Measurements from ENCODE around the gene TIE1.

The TIE1 gene

DNA sequence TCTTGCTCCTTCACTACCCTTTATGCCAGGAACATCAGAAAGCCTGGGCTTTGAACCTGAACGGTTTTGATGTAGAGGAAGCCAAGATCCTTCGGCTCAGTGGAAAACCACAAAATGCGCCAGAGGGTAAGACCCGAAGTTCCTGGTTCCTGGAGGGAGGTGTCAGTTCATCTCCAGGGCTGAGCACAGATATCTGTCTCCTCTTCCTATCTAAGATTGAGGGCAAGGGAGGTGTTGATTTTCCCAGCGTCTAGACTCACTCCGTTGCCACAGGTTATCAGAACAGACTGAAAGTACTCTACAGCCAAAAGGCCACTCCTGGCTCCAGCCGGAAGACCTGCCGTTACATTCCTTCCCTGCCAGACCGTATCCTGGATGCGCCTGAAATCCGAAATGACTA, 58.9 kb downstream of the TIE1 start:
- WGBS (ENCODE audit: extremely low coverage, insufficient coverage, low lambda C conversion rate), result no CpG with 5 or more reads among the region's 11 CpGs
- Histone ChIP-seq H3K4me1 (ENCODE audit: control insufficient read depth, low read depth, low read length) (peaks cover 13% of the 10 kb centered on the region), H3K36me3 (ENCODE audit: control insufficient read depth, insufficient read depth, low read length) (peaks cover 25% of the 10 kb centered on the region), H3K18ac (ENCODE audit: low read length) (no peak overlapping the region), H4K5ac (ENCODE audit: low read length) (no peak overlapping the region), H3K23ac (ENCODE audit: low read length) (no peak overlapping the region), H3K79me1 (ENCODE audit: low read length) (peaks cover 20% of the 10 kb centered on the region), H2BK5ac (ENCODE audit: low read length) (no peak overlapping the region), H3K79me2 (ENCODE audit: control insufficient read depth, insufficient read depth, low read length) (peaks cover 26% of the 10 kb centered on the region), H4K8ac (ENCODE audit: low read depth, low read length) (no peak overlapping the region), H2AK5ac (ENCODE audit: low read length) (no peak overlapping the region), H2BK15ac (replicated peaks; ENCODE audit: low read depth) (no peak overlapping the region), H3K27me3 (ENCODE audit: insufficient read depth, low read length, poor library complexity) (no peaks in the 10 kb centered on the region), H3K4me3 (ENCODE audit: low read length) (peak overlapping the region; percentile 92), H3K4ac (ENCODE audit: low read depth, low read length) (no peak overlapping the region), H3K27ac (ENCODE audit: low read depth, low read length) (no peak overlapping the region), H3K56ac (ENCODE audit: low read length) (peak overlapping the region; percentile 96), H3K4me2 (ENCODE audit: low read length) (peak overlapping the region; percentile 26), H2BK120ac (ENCODE audit: low read depth, low read length) (no peak overlapping the region), H3K9ac (ENCODE audit: low read length) (peak overlapping the region; percentile 95)
- peak; percentile 35 for DNase-seq

DNA sequence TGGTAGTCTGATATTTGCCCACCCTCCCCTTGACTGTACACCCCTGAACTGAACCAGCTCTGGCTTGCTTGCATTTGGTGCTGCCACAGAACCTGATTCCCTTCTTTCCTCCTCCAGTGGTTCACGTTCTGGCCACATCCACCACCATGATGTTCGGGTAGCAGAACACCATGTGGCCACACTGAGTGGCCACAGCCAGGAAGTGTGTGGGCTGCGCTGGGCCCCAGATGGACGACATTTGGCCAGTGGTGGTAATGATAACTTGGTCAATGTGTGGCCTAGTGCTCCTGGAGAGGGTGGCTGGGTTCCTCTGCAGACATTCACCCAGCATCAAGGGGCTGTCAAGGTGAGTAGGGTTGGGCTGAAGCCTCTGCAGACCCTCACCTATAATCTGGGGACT, 59.8 kb downstream of the TIE1 start:
- Histone ChIP-seq H4K8ac (ENCODE audit: low read depth, low read length) (no peak overlapping the region), H3K18ac (ENCODE audit: low read length) (no peak overlapping the region), H3K36me3 (ENCODE audit: control insufficient read depth, insufficient read depth, low read length) (peaks cover 26% of the 10 kb centered on the region), H3K27ac (ENCODE audit: low read depth, low read length) (no peak overlapping the region), H3K4ac (ENCODE audit: low read depth, low read length) (no peak overlapping the region), H3K56ac (ENCODE audit: low read length) (peak overlapping the region; percentile 96), H3K79me2 (ENCODE audit: control insufficient read depth, insufficient read depth, low read length) (peaks cover 29% of the 10 kb centered on the region), H3K4me3 (ENCODE audit: low read length) (no peak overlapping the region), H3K4me2 (ENCODE audit: low read length) (peak overlapping the region; percentile 26), H4K5ac (ENCODE audit: low read length) (no peak overlapping the region), H3K79me1 (ENCODE audit: low read length) (peaks cover 26% of the 10 kb centered on the region), H3K23ac (ENCODE audit: low read length) (no peak overlapping the region), H2BK15ac (replicated peaks; ENCODE audit: low read depth) (no peak overlapping the region), H2AK5ac (ENCODE audit: low read length) (no peak overlapping the region), H3K27me3 (ENCODE audit: insufficient read depth, low read length, poor library complexity) (no peaks in the 10 kb centered on the region), H2BK5ac (ENCODE audit: low read length) (no peak overlapping the region), H3K4me1 (ENCODE audit: control insufficient read depth, low read depth, low read length) (peaks cover 15% of the 10 kb centered on the region), H3K9ac (ENCODE audit: low read length) (peak overlapping the region; percentile 95), H2BK120ac (ENCODE audit: low read depth, low read length) (no peak overlapping the region)
- WGBS (ENCODE audit: extremely low coverage, insufficient coverage, low lambda C conversion rate), result no CpG with 5 or more reads among the region's 4 CpGs
- no peak for DNase-seq

DNA sequence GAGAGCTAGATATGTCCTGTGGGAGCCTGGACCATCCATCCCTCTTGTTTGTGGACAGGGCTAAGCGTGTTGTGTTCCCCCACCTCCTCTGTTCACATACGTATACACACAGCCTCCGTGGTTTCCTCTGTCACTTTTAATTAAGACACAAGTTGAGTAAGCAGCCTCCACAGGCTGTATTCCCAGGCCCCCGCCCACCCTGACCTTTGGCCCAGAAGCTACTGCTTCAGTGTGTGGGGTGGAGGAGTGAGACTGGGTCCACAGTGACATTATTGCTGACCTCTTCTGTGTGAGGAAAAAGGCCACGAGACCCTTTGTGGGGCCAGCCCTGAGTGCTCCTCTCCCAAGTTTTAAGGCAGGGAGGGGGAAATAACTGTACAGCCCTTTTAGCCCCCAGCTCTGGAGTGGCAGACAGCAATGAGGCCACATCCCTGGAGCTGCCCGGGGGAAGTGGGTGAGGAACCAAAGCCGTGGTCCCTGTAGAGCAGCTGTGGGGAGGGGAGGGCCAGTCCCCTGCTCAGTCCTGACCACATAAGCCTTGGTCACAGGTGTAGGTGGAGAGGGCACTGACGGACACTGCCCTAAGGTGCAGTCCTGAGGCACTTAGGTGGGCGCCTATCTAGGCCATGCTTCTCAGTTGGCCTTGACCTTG, 62.6 kb downstream of the TIE1 start:
- H2BK5ac ChIP-seq (ENCODE audit: low read length), result no peak overlapping the region
- H4K8ac ChIP-seq (ENCODE audit: low read depth, low read length), result no peak overlapping the region
- peaks cover 36% of the 10 kb centered on the region for H3K79me1 ChIP-seq (ENCODE audit: low read length)
- no peak for DNase-seq
- no peak overlapping the region for H3K23ac ChIP-seq (ENCODE audit: low read length)
- H2AK5ac ChIP-seq (ENCODE audit: low read length), result no peak overlapping the region
- H2BK15ac ChIP-seq (replicated peaks; ENCODE audit: low read depth), result no peak overlapping the region
- no peak overlapping the region for H3K18ac ChIP-seq (ENCODE audit: low read length)
- no peak overlapping the region for H4K5ac ChIP-seq (ENCODE audit: low read length)
- no peaks in the 10 kb centered on the region for H3K27me3 ChIP-seq (ENCODE audit: insufficient read depth, low read length, poor library complexity)
- no peak overlapping the region for H3K56ac ChIP-seq (ENCODE audit: low read length)
- H3K79me2 ChIP-seq (ENCODE audit: control insufficient read depth, insufficient read depth, low read length), result peaks cover 35% of the 10 kb centered on the region
- WGBS (ENCODE audit: extremely low coverage, insufficient coverage, low lambda C conversion rate), result no CpG with 5 or more reads among the region's 9 CpGs
- no peak overlapping the region for H3K4me3 ChIP-seq (ENCODE audit: low read length)
- H3K27ac ChIP-seq (ENCODE audit: low read depth, low read length), result no peak overlapping the region
- H3K4me1 ChIP-seq (ENCODE audit: control insufficient read depth, low read depth, low read length), result peaks cover 20% of the 10 kb centered on the region
- no peak overlapping the region for H3K4me2 ChIP-seq (ENCODE audit: low read length)
- no peak overlapping the region for H2BK120ac ChIP-seq (ENCODE audit: low read depth, low read length)
- no peak overlapping the region for H3K9ac ChIP-seq (ENCODE audit: low read length)
- no peak overlapping the region for H3K4ac ChIP-seq (ENCODE audit: low read depth, low read length)
- H3K36me3 ChIP-seq (ENCODE audit: control insufficient read depth, insufficient read depth, low read length), result peaks cover 26% of the 10 kb centered on the region

DNA sequence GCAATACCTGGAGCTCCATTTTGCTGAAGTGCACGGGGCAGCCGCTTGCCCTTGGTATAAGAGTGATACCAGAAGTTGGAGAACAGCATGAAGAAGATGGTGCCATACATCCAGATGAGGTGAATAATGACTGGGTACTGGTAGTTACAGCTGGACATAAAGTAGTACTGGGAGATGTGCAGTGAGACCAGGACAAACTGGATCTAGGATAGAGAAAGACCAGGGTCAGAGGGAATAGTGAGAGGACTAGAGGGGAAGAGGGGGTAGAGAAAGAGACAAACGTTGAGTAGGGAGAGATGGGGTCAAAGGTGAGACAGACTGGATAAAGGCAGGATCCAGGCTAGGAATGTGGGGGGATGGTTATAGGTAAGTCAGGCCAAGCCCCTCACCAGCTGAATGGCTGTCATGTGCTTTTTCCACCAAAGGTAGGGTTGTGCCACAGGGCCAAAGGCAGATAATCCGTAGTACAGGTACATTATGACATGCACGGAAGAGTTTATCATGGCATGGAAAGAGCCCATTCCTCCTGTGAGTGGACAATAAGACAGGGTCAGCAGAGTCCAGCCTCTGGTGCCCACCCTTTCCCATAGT, 63.2 kb downstream of the TIE1 start:
- no peak overlapping the region for H2BK120ac ChIP-seq (ENCODE audit: low read depth, low read length)
- no peak overlapping the region for H3K4me3 ChIP-seq (ENCODE audit: low read length)
- H2AK5ac ChIP-seq (ENCODE audit: low read length), result no peak overlapping the region
- H4K5ac ChIP-seq (ENCODE audit: low read length), result no peak overlapping the region
- no CpG with 5 or more reads among the region's 5 CpGs for WGBS (ENCODE audit: extremely low coverage, insufficient coverage, low lambda C conversion rate)
- H3K56ac ChIP-seq (ENCODE audit: low read length), result no peak overlapping the region
- H2BK15ac ChIP-seq (replicated peaks; ENCODE audit: low read depth), result no peak overlapping the region
- H3K79me1 ChIP-seq (ENCODE audit: low read length), result peaks cover 36% of the 10 kb centered on the region
- peaks cover 23% of the 10 kb centered on the region for H3K4me1 ChIP-seq (ENCODE audit: control insufficient read depth, low read depth, low read length)
- peaks cover 34% of the 10 kb centered on the region for H3K79me2 ChIP-seq (ENCODE audit: control insufficient read depth, insufficient read depth, low read length)
- H3K4me2 ChIP-seq (ENCODE audit: low read length), result no peak overlapping the region
- no peak overlapping the region for H3K27ac ChIP-seq (ENCODE audit: low read depth, low read length)
- H3K18ac ChIP-seq (ENCODE audit: low read length), result no peak overlapping the region
- H4K8ac ChIP-seq (ENCODE audit: low read depth, low read length), result no peak overlapping the region
- H3K36me3 ChIP-seq (ENCODE audit: control insufficient read depth, insufficient read depth, low read length), result peaks cover 26% of the 10 kb centered on the region
- H2BK5ac ChIP-seq (ENCODE audit: low read length), result no peak overlapping the region
- H3K23ac ChIP-seq (ENCODE audit: low read length), result no peak overlapping the region
- H3K4ac ChIP-seq (ENCODE audit: low read depth, low read length), result no peak overlapping the region
- no peak for DNase-seq
- no peak overlapping the region for H3K9ac ChIP-seq (ENCODE audit: low read length)
- H3K27me3 ChIP-seq (ENCODE audit: insufficient read depth, low read length, poor library complexity), result no peaks in the 10 kb centered on the region

DNA sequence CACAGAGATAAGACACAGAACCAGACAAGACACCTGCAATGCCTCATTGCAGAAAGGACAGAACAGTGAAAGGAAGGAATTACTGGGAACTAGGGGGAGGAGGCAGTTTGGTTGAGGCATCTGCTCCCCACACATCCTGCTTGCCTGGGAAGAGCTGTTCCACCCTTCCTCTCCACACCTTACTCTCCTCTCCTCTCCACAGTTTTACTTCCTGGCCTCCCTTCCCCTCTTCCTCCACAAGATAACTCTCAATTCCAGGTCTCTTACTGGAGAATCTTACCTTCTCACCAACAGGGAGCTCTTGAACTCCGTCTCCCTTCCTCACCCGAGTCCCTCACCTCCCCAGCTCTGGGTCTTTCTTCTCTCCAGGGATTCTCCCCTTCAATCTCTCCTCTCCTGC, 64.9 kb downstream of the TIE1 start:
- Histone ChIP-seq H3K36me3 (ENCODE audit: control insufficient read depth, insufficient read depth, low read length) (peaks cover 20% of the 10 kb centered on the region), H2BK15ac (replicated peaks; ENCODE audit: low read depth) (no peak overlapping the region), H3K4me2 (ENCODE audit: low read length) (peak overlapping the region; percentile 26), H3K27me3 (ENCODE audit: insufficient read depth, low read length, poor library complexity) (no peaks in the 10 kb centered on the region), H2AK5ac (ENCODE audit: low read length) (no peak overlapping the region), H2BK5ac (ENCODE audit: low read length) (no peak overlapping the region), H3K27ac (ENCODE audit: low read depth, low read length) (no peak overlapping the region), H4K8ac (ENCODE audit: low read depth, low read length) (no peak overlapping the region), H2BK120ac (ENCODE audit: low read depth, low read length) (no peak overlapping the region), H3K23ac (ENCODE audit: low read length) (no peak overlapping the region), H3K4me1 (ENCODE audit: control insufficient read depth, low read depth, low read length) (peaks cover 17% of the 10 kb centered on the region), H3K4me3 (ENCODE audit: low read length) (no peak overlapping the region), H4K5ac (ENCODE audit: low read length) (no peak overlapping the region), H3K4ac (ENCODE audit: low read depth, low read length) (no peak overlapping the region), H3K18ac (ENCODE audit: low read length) (no peak overlapping the region), H3K79me2 (ENCODE audit: control insufficient read depth, insufficient read depth, low read length) (peaks cover 17% of the 10 kb centered on the region), H3K9ac (ENCODE audit: low read length) (peak overlapping the region; percentile 46), H3K79me1 (ENCODE audit: low read length) (peaks cover 28% of the 10 kb centered on the region), H3K56ac (ENCODE audit: low read length) (peak overlapping the region; percentile 49)
- no CpG with 5 or more reads among the region's 2 CpGs for WGBS (ENCODE audit: extremely low coverage, insufficient coverage, low lambda C conversion rate)
- DNase-seq, result no peak
